Activated CD4-positive, alpha-beta T cell treated with anti-CD3 and anti-CD28 coated beads, Interleukin-2, Interleukin-4, amounts not matched to agents 100 ng/mL and 50 ng/mL, durations not matched to agents 16 hours and 8 hours (primary cell): ENCODE results near the gene SBNO2.

Source experiments
- DNase-seq: peaks from one replicate; pipeline ENCODE4 v3.0.0-alpha.2; 2020; ENCODE audit warnings: low spot score

Gene SBNO2

DNA sequence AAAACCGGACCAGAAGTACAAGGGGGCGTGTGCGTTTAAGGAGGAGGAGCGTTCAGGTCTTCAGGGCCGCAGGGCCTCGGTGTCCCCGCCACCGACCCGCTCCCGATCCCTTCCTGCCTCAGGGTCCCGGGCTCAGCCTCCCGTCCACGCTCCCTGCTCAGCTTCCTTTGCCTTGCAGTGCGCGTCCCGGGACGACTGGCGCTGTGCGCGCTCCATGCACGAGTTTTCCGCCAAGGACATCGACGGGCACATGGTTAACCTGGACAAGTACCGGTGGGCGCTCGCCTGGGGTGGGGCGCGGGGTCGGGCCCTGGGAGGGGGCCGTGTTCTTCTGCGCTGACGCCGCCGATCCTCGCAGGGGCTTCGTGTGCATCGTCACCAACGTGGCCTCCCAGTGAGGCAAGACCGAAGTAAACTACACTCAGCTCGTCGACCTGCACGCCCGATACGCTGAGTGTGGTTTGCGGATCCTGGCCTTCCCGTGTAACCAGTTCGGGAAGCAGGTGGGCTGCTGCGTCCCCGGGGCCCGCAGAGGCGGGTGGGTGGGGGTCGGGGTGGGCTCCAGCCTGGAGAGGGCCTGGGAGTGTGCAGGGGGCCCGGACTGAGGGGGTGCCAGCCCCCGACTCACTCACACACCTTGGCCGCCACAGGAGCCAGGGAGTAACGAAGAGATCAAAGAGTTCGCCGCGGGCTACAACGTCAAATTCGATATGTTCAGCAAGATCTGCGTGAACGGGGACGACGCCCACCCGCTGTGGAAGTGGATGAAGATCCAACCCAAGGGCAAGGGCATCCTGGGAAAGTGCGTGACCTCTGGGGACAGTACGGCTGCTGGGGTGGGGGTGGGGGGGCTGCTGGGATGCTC is 68.8 kb downstream of the SBNO2 start:
- DNase-seq = no peak

DNA sequence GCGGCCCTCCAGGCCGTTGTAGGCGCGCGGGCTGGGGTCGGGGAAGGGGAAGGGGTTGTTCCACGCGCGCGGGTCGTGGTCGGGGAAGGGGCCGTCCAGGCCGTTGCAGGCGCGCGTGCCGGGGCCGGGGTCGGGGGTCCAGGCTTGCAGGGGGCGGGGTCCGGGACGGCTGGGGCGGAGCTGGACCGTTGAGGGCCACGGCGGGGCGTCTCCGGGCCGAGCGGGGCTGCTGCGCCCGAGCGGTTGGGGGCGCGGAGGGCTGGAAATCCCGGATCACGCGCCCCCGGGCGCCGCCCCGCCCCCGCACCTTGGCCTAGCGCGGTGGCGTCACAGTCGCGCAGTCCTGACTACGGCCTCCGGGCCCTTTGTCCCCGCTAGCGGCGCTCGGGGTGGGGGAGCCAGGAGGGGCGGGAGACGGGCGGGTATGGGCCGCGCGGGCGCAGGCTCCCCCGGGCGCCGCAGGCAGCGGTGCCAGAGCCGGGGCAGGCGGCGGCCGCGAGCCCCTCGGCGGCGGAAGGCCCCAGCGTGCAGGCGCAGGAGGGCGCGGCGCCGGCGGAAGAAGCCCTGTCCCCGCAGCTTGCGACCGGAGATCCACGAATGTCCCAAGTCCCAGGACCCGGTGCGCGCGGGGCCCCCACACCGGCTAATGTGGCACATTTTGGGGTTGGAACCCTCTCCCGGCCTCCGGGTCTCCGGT is 69.6 kb downstream of the SBNO2 start:
- peak; percentile 50 for DNase-seq

DNA sequence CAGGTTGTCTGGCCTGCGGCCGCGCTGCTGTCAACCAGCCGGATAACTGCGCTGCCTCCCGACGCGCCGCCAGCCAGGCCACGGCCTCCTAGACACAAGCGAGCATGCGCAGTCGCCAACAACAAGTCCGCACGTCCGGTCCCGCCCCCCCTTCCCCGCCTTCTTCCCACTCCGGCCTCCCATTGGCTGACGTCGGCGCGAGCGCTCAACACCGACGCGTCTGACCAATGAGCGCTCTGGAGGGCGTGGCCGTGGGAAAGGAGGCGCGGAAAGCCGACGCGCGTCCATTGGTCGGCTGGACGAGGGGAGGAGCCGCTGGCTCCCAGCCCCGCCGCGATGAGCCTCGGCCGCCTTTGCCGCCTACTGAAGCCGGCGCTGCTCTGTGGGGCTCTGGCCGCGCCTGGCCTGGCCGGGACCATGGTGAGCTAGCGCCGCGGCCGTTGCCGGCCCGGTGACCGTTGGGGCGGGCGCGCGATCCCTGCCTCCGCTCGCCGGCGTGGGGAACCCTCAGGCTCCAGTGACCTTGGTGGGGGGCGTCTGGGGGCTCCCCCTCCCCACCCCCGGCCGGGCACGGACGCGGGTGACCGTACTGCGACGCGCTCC is 70.3 kb downstream of the SBNO2 start, which contains the start of gene GPX4:
Gene GPX4 (plus strand): TSS at position 287 of the 603 bp plus-strand sequence. CDS start 50 bp downstream, at position 337.
- peak; percentile 99 for DNase-seq

DNA sequence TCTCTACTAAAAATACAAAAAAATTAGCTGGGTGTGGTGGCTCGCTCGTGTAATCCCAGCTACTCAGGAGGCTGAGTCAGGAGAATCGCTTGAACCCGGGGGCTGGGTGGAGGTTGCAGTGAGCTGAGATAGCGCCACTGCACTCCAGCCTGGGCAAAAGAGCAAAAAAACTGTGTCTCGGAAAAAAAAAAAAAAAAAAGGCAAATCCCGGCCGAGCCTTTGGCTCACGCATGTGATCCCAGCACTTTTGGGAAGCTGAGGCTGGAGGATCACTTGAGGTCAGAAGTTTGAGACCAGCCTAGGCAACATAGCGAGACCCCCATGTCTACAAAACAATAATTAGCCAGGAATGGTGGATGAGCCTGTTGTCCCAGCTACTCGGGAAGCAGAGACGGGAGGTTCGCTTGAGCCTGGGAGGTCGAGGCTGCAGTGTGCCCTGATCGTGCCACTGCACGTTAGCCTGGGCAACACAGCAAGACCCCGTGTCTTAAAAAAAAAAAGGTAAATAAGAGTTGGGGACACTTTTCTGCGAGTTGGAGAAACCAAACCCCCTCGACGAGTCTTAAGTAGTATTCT is 70.8 kb downstream of the SBNO2 start:
- DNase-seq = no peak

- DNase-seq = peak; percentile 88
These were observed 71.5 kb downstream of the SBNO2 start for GRCh38 chr19:1102407-1103131.

DNA sequence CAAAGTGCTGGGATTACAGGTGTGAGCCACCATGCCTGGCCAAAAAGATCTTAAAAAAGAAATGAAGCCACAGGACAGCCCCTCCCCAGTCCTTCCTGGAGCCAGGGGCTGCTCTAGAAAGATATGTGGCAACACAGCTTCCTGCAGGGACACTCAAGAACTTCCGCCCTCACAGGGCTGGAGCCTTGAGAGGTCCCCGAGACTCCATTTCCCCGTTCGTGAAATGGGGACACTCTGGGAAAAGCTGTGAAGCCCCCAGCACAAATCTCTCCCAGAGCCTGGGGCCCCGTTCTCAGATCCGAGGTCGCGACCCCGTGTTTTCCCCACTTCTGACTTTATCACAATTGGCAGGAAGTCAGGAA is 72.8 kb downstream of the SBNO2 start:
- DNase-seq = no peak

DNA sequence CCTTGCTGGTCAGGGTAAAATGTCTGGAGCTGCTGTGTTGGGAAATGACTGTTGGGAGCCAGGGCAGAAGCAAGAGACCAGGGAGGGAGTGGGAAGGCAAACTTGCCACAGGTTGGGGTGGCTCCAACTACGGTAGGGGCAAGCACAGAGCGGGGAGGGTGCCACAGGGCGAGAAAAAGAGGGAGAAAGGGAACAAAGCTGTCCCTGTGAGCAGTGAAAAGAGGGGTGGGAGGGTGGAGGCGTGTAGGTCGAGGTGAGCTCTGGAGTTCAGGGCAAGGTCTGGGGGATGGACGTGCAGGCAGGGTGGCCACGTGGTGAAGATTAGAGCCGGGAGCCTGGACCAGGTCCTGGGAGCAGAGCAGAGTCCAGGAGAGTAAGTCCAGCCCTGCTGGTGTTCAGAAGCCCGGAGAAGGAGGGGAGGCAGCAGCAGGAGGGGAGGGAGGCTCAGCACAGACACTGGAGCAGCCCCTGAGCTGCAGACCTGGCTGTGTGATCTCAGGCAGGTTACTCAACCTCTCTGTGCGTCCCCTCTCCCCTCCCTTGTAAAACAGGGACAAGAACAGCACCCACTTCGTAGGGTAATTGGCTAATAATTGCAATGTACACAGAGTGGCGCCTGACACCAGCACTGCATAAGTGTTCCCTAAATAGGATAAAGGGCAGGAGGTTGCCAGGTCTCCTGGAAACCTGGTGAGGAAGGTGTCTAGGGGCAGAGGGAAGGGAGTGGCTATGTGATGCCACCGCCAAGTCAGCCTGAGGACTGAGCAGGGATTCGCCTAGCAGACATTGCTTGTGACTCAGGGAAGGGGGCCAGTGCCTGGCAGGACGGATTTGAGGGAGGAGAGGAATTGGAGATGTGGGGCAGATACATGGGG is 75.7 kb downstream of the SBNO2 start:
- DNase-seq = no peak

DNA sequence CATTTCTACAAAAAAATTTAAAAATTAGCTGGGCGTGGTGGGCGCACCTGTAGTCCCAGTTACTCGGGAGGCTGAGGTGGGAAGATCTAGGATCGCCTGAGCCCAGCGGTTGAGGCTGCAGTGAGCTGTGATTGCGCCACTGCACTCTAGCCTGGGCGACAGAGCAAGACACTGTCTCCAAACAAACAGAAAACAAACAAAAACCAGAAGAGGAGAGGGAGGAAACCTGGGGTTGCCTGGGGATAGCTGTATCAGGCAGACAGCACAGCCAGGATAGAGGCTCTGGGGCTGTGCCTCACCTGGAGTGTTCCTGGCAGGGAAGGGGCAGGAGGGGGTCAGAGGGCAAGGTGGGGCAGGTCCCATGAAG is 76.3 kb downstream of the SBNO2 start:
- DNase-seq = no peak

DNA sequence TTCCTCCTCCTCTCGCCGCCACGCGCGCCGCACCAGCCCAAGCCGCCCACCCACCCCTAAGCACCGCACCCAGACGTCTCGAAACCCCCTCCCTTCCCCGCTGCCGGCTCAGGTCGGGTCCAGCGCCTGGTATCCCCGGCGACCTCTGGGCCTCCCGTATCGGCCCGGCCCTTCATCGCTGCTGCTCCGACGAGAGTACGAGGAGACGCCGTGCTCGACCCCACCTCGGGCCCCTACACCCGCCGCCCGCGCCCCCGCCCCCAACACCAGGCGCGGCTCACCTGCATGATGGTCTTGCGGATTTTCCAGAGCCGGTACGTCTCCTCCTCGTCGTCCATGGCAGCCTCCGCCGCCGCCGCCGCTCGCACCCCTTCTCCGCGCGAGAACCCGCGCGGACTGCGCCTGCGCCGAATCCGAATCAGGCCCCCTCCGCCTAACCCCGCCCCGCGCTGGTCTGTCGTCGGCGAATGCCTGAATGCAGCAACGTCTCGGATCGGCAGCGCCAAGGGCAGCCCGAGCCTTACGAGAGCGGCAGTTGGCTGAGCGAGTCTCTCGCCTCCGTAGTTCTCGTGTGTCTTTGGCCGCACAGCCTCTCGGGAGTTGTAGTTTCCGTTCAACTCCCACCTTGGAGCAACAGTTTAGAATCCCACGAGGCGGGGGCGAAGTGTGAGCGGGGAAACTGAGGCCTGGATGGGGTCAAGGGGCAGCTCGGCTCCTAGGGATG is 78.9 kb downstream of the SBNO2 start, which contains the start of gene POLR2E:
Gene POLR2E (minus strand): TSS at position 398 of the 724 bp plus-strand sequence. CDS start 60 bp downstream, at position 338.
- peak; percentile 99 for DNase-seq

DNA sequence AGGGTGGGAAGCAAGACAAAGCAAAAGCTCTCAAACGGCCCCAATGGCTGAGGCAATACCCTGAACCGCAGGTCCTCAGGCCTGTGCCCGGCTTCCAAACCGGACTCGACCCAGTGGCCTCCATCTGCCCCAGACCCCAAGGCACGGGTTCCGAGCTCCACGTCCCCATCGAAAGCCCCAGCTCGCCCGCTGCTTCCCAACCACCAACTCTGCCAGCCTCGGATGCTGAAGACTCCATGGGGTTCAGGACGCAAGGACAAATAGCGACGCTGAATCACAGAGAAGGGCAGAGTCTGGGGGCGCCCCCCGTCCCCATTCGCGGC is 79.5 kb downstream of the SBNO2 start:
- no peak for DNase-seq

- no peak for DNase-seq
These were observed 80.1 kb downstream of the SBNO2 start for GRCh38 chr19:1093811-1094553.

DNA sequence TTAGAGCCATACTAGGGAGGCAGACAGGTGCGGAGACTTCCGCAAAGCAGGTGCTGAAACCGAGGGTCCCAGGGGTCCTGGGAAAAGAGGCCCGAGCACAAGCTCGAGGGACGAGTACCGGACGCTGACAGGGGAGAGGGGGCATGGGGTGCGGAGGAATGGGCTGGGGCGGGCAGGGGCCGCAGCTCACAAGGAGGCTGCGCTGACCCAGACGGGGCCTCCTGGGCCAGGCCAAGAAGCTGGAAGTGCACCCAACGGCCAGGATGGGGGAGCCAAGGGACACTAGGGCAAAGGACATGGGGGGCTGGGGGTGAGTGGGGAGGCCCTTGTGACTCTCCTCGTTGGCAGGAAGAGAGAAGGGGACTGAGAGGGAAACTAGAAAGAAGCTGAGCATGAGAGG is 80.7 kb downstream of the SBNO2 start:
- no peak for DNase-seq

DNA sequence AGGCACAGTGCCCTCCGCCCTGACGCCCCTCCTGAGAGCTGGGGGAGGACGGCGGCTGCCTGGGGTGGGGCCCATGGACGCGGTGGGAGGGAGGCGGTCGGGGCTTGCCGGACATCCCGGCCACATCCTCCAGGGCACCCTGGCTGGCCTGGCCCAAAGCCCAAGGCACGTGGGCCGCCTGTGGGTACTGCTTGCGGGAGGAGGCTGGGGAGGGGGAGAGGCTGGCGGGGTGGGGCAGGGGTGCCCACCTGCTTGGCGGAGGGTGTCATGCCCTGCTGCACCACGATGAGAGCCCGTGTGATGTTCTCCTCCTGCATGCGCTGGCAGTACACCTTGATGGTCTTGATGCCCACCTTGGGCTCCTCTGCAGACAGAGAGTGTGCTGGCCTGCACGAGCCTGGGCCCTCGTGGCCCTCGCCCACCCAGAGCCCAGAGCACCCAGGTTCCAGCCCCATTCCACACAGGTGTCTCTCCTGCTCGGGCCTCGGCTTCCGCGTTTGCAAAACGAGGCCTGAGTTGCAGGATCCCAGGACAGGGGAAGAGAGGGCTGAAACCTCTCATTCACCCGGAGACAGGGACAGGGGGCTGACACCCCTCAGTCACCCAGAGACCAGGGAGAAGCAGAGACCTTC is 82.4 kb downstream of the SBNO2 start:
- no peak for DNase-seq

GRCh38 chr19:1090731-1091543 is 83.1 kb downstream of the SBNO2 start:
- DNase-seq = no peak

DNA sequence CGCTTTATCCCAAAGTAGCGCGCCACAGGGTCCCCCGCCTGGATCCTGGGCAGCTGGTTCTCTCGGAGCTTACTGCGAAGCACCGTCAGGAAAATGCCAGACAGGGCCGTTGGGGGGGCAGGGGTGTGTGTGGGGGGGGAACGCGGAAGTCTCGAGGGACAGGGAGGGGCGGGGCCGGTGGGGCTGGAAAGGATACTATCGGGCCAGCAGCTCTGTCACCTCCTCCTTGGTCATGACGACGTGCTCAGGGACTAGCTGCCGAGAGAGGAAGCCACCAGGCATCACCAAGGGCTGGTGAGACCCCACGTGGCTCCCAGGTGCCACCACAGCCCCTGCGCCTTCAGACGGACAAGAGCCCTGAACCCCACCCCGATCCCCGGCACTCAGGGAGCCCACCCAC is 84.2 kb downstream of the SBNO2 start:
- DNase-seq = no peak

- DNase-seq = no peak
These were observed 84.8 kb downstream of the SBNO2 start for GRCh38 chr19:1089126-1089771.

DNA sequence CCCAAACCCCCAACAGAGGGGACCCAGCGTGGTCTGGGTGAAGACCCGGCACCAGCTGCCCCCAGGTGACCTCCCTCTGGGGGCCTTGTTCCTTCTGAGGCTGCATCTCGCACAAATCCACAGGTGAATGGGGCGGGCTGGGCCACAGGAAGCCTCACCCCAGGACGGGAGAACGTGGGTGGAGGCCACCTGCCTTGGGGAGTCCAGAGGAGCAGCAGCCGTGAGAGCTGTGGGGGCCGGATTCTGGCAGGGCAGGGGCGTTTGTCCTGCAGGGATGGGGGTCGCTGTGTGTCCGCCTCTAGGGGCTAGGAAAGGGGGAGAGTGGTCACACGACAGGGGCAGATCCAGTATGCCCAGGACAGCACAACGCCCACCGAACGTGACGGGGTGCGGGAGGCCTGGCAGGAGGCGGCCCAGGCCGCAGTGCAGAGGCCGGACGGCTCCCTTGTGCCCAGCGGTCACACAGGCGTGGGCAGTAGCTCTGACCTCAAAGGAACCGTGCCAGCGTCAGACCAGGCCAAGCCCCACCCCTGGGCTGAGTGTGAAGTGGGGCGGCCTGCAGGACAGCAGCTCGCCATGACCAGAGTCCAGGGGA is 85.6 kb downstream of the SBNO2 start:
- DNase-seq = no peak
